Vagina (tissue), 2 donors: Measurements from ENCODE around the gene CCDC28A. TPM values are rescaled to one million over a fixed set of nuclear protein-coding genes. Genes with fewer than 3 reads are reported as not detected.

Source experiments
- DNase-seq, 2 donors: peaks; one replicate each; pipeline ENCODE4 v3.0.0-alpha.2; 2017; ENCODE audit errors: extremely low spot score in 2 of 2
- H3K27ac ChIP-seq: fragments of 200-600 bp; sonication (generic); one replicate; pipeline ENCODE4 v1.5.1; 2019
- H3K27me3 ChIP-seq: fragments of 200-600 bp; sonication (generic); one replicate; pipeline ENCODE4 v1.5.1; 2019
- H3K36me3 ChIP-seq, 2 donors: fragments of 200-600 bp; sonication (generic); one replicate each; pipeline ENCODE4 v1.5.1; 2017 to 2019
- H3K4me1 ChIP-seq: fragments of 200-600 bp; sonication (generic); one replicate; pipeline ENCODE4 v1.5.1; 2019
- H3K4me3 ChIP-seq, 2 donors: fragments of 200-600 bp; sonication (generic); 1 replicate in 1 of 2; 2 replicates in 1 of 2; pipeline ENCODE4 v1.5.1; 2016 to 2019
- H3K9me3 ChIP-seq: fragments of 200-600 bp; sonication (generic); one replicate; pipeline ENCODE4 v1.5.1; 2019
- CTCF ChIP-seq, 3 experiments: fragments of 450-650 bp in 2 of 3; fragments of 200-600 bp in 1 of 3; sonication (generic) in 1 of 3; IDR thresholded peaks; one replicate each; pipeline ENCODE4 v1.5.1; 2017 to 2019; ENCODE audit warnings: antibody characterized with exemption in 3 of 3, mild to moderate bottlenecking in 2 of 3, moderate library complexity in 2 of 3
- POLR2A ChIP-seq, 2 donors: fragments of 450-650 bp; IDR thresholded peaks; one replicate each; pipeline ENCODE4 v1.6.1; 2017; ENCODE audit warnings: antibody characterized with exemption in 2 of 2, mild to moderate bottlenecking in 2 of 2, moderate library complexity in 2 of 2
- POLR2AphosphoS5 ChIP-seq, 2 donors: sonication (generic); formaldehyde crosslinking; IDR thresholded peaks; one replicate each; pipeline ENCODE4 v1.9.0; 2017; ENCODE audit warnings: antibody characterized with exemption in 2 of 2, mild to moderate bottlenecking in 2 of 2, low read depth in 1 of 2; ENCODE audit not compliant: insufficient read depth in 1 of 2
- intact Hi-C: fragments of 100-400 bp; cut with DNase I; formaldehyde crosslinking; loops from one replicate; pipeline ENCODE4 v1.15.1; 2023
- total RNA-seq: library from RNA; depleted of rRNA; stranded (reverse); fragments of >200 nt; gene quantifications from one replicate; pipeline ENCODE4 v1.2.3, GENCODE V29; 2016

CCDC28A gene
- total RNA-seq, 1 donor from 2014 or later = 11.0 TPM

GRCh38 chr6:138785980-138786379, 12.4 kb downstream of the CCDC28A start:
- intact Hi-C loops = no loop called here
- Histone ChIP-seq H3K27me3 (no peaks in the 10 kb centered on the region), H3K27ac (no peak overlapping the region), H3K4me1 (no peaks in the 10 kb centered on the region), H3K9me3 (no peaks in the 10 kb centered on the region), H3K36me3 (peaks cover 0 to 39% of the 10 kb centered on the region in 2 donors), H3K4me3 (no peak overlapping the region)
- no peak for TF ChIP-seq CTCF (IDR thresholded peaks at IDR 0.05)
- no peak for TF ChIP-seq POLR2A (IDR thresholded peaks at IDR 0.05)
- TF ChIP-seq POLR2AphosphoS5 (IDR thresholded peaks at IDR 0.05; ENCODE audit: insufficient read depth in 1 of 2, low read depth in 1 of 2) = no peak
- no peak for DNase-seq

GRCh38 chr6:138787138-138787537, 13.6 kb downstream of the CCDC28A start:
- no peak for DNase-seq
- TF ChIP-seq POLR2A (IDR thresholded peaks at IDR 0.05) (no peak), POLR2AphosphoS5 (IDR thresholded peaks at IDR 0.05; ENCODE audit: insufficient read depth in 1 of 2, low read depth in 1 of 2) (no peak), CTCF (IDR thresholded peaks at IDR 0.05) (no peak)
- peaks cover 0 to 41% of the 10 kb centered on the region in 2 donors for H3K36me3 ChIP-seq
- H3K4me1 ChIP-seq = no peaks in the 10 kb centered on the region
- H3K9me3 ChIP-seq = no peaks in the 10 kb centered on the region
- no peaks in the 10 kb centered on the region for H3K27me3 ChIP-seq
- no peak overlapping the region for H3K27ac ChIP-seq
- H3K4me3 ChIP-seq = no peak overlapping the region
- intact Hi-C loops = no loop called here

GRCh38 chr6:138795809-138796603, 22.4 kb downstream of the CCDC28A start, which contains the start of gene ECT2L:
TSS of gene ECT2L (plus strand) at chr6:138796087. CDS start at chr6:138813275, 17,188 bp downstream.
- intact Hi-C loops = no loop called here
- TF ChIP-seq POLR2AphosphoS5 (IDR thresholded peaks at IDR 0.05; ENCODE audit: insufficient read depth in 1 of 2, low read depth in 1 of 2) = peak in 1 of 2 donors; percentile 51
- TF ChIP-seq POLR2A (IDR thresholded peaks at IDR 0.05) = no peak
- TF ChIP-seq CTCF (IDR thresholded peaks at IDR 0.05) = no peak
- no peak for DNase-seq
- H3K27me3 ChIP-seq = no peaks in the 10 kb centered on the region
- H3K4me1 ChIP-seq = peaks cover 12% of the 10 kb centered on the region
- H3K9me3 ChIP-seq = no peaks in the 10 kb centered on the region
- H3K36me3 ChIP-seq = peaks cover 0 to 16% of the 10 kb centered on the region in 2 donors
- peak within 1 kb of the TSS; percentile 40 to 53 for H3K4me3 ChIP-seq
- peak within 1 kb of the TSS; percentile 72 for H3K27ac ChIP-seq

- H3K4me3 ChIP-seq = peak overlapping the region in 1 of 2 donors; percentile 40
- peaks cover 0 to 9% of the 10 kb centered on the region in 2 donors for H3K36me3 ChIP-seq
- H3K9me3 ChIP-seq = no peaks in the 10 kb centered on the region
- TF ChIP-seq POLR2A (IDR thresholded peaks at IDR 0.05) (no peak), CTCF (IDR thresholded peaks at IDR 0.05) (no peak), POLR2AphosphoS5 (IDR thresholded peaks at IDR 0.05; ENCODE audit: insufficient read depth in 1 of 2, low read depth in 1 of 2) (no peak)
- DNase-seq = no peak
- no peaks in the 10 kb centered on the region for H3K27me3 ChIP-seq
- intact Hi-C loops = no loop called here
- peaks cover 12% of the 10 kb centered on the region for H3K4me1 ChIP-seq
- no peak overlapping the region for H3K27ac ChIP-seq
Observed at GRCh38 chr6:138796771-138797170, 23.2 kb downstream of the CCDC28A start.
